GM11168 (cell line): Measurements from ENCODE around the gene DXO.
"Not testable (repeated sequence)": the region's sequence is repeated elsewhere in the genome, so short reads cannot be mapped to it uniquely, and the experiment has no call there.

Source experiments
- in situ Hi-C: fragments of 300-500 bp; cut with MboI; formaldehyde crosslinking; loops from one replicate; pipeline ENCODE4 v1.12.0; 2022; ENCODE audit warnings: low sequenced_read_pairs; ENCODE audit not compliant: unreplicated experiment

Gene DXO

GRCh38 chr6:31980998-31981397 is 9.1 kb upstream of the DXO start:
- in situ Hi-C loops = not testable (repeated sequence)

DNA sequence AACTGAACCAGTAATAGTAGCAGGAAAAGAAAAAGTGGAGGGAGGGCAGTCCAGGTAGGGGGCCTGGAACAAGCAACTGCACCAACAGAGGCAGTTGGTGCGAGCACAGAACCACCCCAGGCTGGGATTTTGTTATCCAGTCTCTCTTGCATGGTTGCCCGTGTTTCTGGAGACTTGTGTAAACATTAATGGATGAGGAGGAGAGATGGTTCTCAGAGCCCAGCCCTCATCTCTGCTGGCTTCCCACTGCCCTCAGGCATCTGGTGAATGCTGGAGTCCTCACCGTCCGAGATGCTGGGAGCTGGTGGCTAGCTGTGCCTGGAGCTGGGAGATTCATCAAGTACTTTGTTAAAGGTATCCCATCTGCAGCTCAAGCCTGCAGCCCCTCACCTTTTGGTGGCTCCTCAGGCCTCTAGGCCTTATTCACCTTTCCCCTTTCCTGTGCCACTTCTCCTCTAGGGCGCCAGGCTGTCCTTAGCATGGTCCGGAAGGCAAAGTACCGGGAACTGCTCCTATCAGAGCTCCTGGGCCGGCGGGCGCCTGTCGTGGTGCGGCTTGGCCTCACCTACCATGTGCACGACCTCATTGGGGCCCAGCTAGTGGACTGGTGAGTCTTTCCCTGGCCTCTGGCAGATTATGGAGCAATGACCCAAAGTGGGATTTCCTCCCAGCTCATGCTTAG is 8.4 kb upstream of the DXO start:
- in situ Hi-C loops = not testable (repeated sequence)

GRCh38 chr6:31979238-31979898 is 7.4 kb upstream of the DXO start:
- in situ Hi-C loops = no loop called here

DNA sequence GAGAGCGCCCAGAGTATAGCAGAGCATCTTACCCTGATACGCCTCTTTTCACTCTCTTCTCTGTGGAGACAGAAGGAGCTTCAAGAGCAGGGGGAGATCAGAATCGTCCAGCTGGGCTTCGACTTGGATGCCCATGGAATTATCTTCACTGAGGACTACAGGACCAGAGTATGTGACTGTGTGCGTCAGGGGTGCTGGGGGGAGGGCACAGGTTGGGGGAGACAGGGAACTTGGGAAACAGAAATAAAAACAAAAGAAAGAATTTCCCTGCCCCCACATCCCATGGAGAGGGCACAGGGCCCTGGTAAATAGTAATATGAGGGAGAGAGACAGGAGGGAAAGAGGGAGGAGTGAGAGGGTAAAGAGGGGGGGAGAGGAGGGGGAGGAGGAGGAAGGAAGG is 6.9 kb upstream of the DXO start:
- in situ Hi-C loops = no loop called here

GRCh38 chr6:31977816-31978431 is 6.0 kb upstream of the DXO start:
- in situ Hi-C loops = no loop called here

- in situ Hi-C loops = not testable (repeated sequence)
These were observed 4.1 kb upstream of the DXO start for GRCh38 chr6:31976065-31976464.

- in situ Hi-C loops = no loop called here
These were observed 892 bp upstream of the DXO start for GRCh38 chr6:31972709-31973350.

DNA sequence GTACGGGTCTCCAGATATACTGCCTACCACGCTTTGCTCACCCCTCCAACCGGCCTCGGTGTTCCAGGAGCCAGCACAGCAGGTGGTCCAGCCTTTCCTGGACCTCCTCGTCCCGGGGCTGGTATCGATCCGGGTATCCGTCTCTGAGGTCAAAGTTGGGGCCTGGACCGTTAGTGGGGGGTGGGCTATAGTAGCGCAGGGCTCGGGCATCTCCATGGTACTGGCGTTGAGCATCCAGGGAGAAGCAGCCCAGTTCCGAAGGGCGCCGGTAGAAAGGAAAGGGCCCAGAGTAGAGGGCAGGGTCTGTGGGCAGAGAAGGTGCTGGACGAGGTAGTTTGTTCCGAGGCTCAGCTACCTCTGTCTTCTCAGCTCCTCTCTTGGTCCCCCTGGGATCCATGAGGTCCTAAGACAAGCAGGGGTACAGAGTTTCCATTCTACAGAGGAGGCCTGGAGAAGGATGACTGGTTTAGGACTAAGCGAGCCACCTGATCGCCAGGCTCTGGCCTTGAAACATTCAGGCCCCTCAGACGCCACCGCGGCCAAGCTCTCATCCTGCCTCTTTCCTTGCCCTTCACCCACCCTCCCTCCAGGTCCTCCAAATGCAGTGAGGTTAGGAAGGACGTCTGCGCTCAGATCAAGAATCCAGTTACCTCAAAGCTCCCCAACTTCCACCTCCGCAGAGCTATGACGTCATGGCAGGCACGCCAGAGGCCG is 502 bp downstream of the DXO start:
- in situ Hi-C loops = no loop called here

- in situ Hi-C loops = no loop called here
These were observed 1.2 kb downstream of the DXO start for GRCh38 chr6:31970604-31971271.

DNA sequence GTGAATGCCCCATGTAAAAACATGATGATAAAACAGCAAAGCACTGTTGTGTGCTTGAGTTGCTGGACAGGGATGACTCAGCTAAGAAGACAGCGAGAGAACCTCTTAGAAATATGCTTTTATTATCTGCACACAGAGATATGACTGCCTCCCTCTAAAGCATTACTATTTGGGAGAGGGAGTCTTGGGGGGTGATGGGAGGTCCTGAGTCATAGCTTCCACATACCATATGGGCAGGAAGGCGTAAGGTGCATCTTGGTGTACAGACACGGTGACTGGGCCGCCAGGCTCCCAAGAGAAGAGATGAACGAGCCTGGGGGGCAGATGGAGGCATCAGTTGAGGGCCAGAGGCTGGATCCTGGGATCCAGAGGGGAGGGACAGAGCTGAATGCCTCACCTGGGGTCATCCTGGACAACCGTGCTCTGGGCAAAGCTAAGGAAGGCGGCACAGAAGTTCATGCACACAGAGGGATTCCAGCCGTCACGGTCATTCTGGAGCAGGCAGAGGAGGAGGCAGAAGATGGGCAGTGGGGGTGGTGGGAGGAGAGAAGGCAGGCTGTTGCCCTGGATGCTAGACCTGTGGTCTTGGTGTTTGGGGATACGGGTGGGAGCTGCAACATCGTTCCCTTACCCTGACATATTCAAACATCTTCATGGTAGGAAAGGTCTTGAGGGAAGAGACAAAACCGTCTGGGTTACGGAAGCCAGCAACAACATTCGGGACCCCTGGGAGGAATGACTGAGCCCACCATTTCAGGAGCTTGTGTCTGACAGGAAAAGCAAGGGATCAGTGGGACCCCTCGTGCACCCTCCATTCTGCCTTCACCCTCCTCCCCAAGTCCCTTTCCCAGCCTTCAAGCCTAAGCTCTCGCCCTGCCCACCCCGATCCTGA is 2.0 kb downstream of the DXO start:
- in situ Hi-C loops = no loop called here

- in situ Hi-C loops = no loop called here
These were observed 2.9 kb downstream of the DXO start for GRCh38 chr6:31968791-31969711.

DNA sequence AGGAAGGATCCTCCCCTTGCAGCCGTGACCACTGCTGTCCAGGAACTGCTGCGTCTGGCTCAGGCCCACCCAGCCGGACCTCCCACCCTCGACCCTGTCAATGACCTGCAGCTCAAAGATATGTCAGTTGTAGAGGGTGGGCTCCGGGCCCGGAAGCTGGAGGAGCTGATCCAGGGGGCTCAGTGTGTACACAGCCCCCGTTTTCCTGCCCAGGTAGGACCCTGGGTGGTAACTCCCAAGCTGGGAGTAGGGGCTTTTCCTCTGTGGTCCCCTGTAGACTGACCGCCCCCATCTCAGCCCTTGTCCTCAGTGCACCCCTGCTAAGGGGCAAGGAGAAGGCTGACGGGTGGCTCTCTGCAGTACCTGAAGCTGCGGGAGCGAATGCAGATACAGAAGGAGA is 3.6 kb downstream of the DXO start:
- in situ Hi-C loops = no loop called here

DNA sequence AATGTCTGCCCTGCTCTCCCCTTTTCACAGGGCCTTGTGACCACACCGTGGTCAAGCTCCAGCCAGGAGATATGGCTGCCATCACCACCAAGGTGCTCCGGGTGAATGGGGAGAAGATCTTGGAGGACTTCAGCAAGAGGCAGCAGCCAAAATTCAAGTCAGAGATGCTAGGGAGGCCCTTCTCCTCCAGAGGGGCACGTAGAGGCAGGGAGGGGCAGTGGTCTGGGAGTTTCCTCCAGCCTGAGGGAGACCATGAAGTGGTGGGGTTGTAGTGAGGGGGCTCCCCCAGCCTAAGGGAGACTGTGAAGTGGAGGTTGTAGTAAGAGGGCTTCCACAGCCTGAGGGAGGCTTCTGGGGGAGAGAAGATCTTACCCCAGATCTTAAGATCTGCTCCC is 4.0 kb downstream of the DXO start:
- in situ Hi-C loops = no loop called here

GRCh38 chr6:31966997-31967925 is 4.7 kb downstream of the DXO start:
- in situ Hi-C loops = no loop called here

GRCh38 chr6:31966506-31966905 is 5.4 kb downstream of the DXO start:
- in situ Hi-C loops = no loop called here

GRCh38 chr6:31965700-31966099 is 6.2 kb downstream of the DXO start:
- in situ Hi-C loops = no loop called here

GRCh38 chr6:31963921-31964320 is 8.0 kb downstream of the DXO start:
- in situ Hi-C loops = no loop called here
